HS-27A (cell line): Measurements from ENCODE around the gene GALNTL6.
"Not testable (repeated sequence)": the region's sequence is repeated elsewhere in the genome, so short reads cannot be mapped to it uniquely, and the experiment has no call there.

Experiments used
- DNase-seq: peaks from one replicate; pipeline ENCODE4 v3.0.0-alpha.2; 2012; ENCODE audit warnings: low read depth, missing footprints

GALNTL6 gene

GRCh38 chr4:172758586-172759340, 945.6 kb downstream of the GALNTL6 start:
- DNase-seq: peak; percentile 68

GRCh38 chr4:172760512-172760911, 947.3 kb downstream of the GALNTL6 start:
- no peak for DNase-seq

- no peak for DNase-seq
Observed at GRCh38 chr4:172762895-172763294, 949.7 kb downstream of the GALNTL6 start.

- no peak for DNase-seq
Observed at GRCh38 chr4:172770787-172771186, 957.6 kb downstream of the GALNTL6 start.

GRCh38 chr4:172772781-172773180, 959.6 kb downstream of the GALNTL6 start:
- no peak for DNase-seq

- DNase-seq: no peak
Observed at GRCh38 chr4:172776203-172776861, 963.1 kb downstream of the GALNTL6 start.

- no peak for DNase-seq
Observed at GRCh38 chr4:172777729-172778431, 964.7 kb downstream of the GALNTL6 start.

GRCh38 chr4:172778583-172778982, 965.4 kb downstream of the GALNTL6 start:
- DNase-seq: no peak

GRCh38 chr4:172780566-172781081, 967.4 kb downstream of the GALNTL6 start:
- no peak for DNase-seq

GRCh38 chr4:172785613-172786012, 972.4 kb downstream of the GALNTL6 start:
- no peak for DNase-seq

- DNase-seq: no peak
Observed at GRCh38 chr4:172786039-172786792, 973.0 kb downstream of the GALNTL6 start.

- DNase-seq: no peak
Observed at GRCh38 chr4:172787111-172787510, 973.9 kb downstream of the GALNTL6 start.

GRCh38 chr4:172791841-172792240, 978.6 kb downstream of the GALNTL6 start:
- DNase-seq: no peak

- no peak for DNase-seq
Observed at GRCh38 chr4:172793565-172794306, 980.5 kb downstream of the GALNTL6 start.

GRCh38 chr4:172794307-172794703, 981.1 kb downstream of the GALNTL6 start:
- no peak for DNase-seq

- DNase-seq: not testable (repeated sequence)
Observed at GRCh38 chr4:172797281-172797680, 984.1 kb downstream of the GALNTL6 start.

GRCh38 chr4:172802032-172802431, 988.8 kb downstream of the GALNTL6 start:
- DNase-seq: no peak

- no peak for DNase-seq
Observed at GRCh38 chr4:172806841-172807240, 993.6 kb downstream of the GALNTL6 start.

- no peak for DNase-seq
Observed at GRCh38 chr4:172808196-172808595, 995.0 kb downstream of the GALNTL6 start.

GRCh38 chr4:172809319-172809718, 996.1 kb downstream of the GALNTL6 start:
- DNase-seq: no peak

GRCh38 chr4:172813359-172813923, 1000.2 kb downstream of the GALNTL6 start:
- no peak for DNase-seq
